Measurements from ENCODE around the gene FHL2. TPM values are rescaled to one million over a fixed set of nuclear protein-coding genes. Genes with fewer than 3 reads are reported as not detected.
"Not testable (repeated sequence)": the region's sequence is repeated elsewhere in the genome, so short reads cannot be mapped to it uniquely, and the experiment has no call there.

FHL2 gene
- total RNA-seq, 2 experiments from 2014 or later: 0.41 to 0.42 TPM

GRCh38 chr2:105427485-105427884, 28.6 kb upstream of the FHL2 start:
- H3K4me3 Mint-ChIP-seq: no peak overlapping the region
- no peaks in the 10 kb centered on the region for H3K27me3 Mint-ChIP-seq
- Histone ChIP-seq H3K9me3 (ENCODE audit: control insufficient read depth in 1 of 2, insufficient read depth in 1 of 2, low read length in 2 of 2) (peaks cover 0 to 11% of the 10 kb centered on the region in 2 experiments), H3K4me3 (ENCODE audit: low read length) (no peak overlapping the region), H3K27ac (ENCODE audit: low read depth in 1 of 2, low read length in 2 of 2) (no peak overlapping the region), H3K4me1 (ENCODE audit: insufficient read depth, low read length) (peaks cover 17% of the 10 kb centered on the region), H3K27me3 (ENCODE audit: control insufficient read depth in 1 of 2, insufficient read depth in 2 of 2, low read length in 2 of 2) (no peaks in the 10 kb centered on the region), H3K36me3 (ENCODE audit: insufficient read depth, low read length) (no peaks in the 10 kb centered on the region)
- ATAC-seq (ENCODE audit: poor library complexity) (no peak), DNase-seq (no peak)
- no peaks in the 10 kb centered on the region for H3K9me3 Mint-ChIP-seq
- no peak for TF ChIP-seq CTCF (IDR thresholded peaks at IDR 0.05)
- intact Hi-C loops (cut with DNase I, micrococcal nuclease): no loop called here
- ChIA-PET CTCF (no interaction called here), POLR2A (interaction anchor here (0.7 kb wide), 1 partner anchor 11 kb away, joined by 3 read pairs; no protein-coding TSS in a partner anchor)
- no peaks in the 10 kb centered on the region for H3K36me3 Mint-ChIP-seq (ENCODE audit: low read depth)
- no peak overlapping the region for H3K27ac Mint-ChIP-seq
- peaks cover 32% of the 10 kb centered on the region for H3K4me1 Mint-ChIP-seq (ENCODE audit: low read depth)

- TF ChIP-seq CTCF (IDR thresholded peaks at IDR 0.05): no peak
- Mint-ChIP-seq H3K9me3 (no peaks in the 10 kb centered on the region), H3K27me3 (no peaks in the 10 kb centered on the region), H3K4me3 (peak overlapping the region; percentile 26), H3K36me3 (ENCODE audit: low read depth) (no peaks in the 10 kb centered on the region), H3K4me1 (ENCODE audit: low read depth) (peaks cover 32% of the 10 kb centered on the region), H3K27ac (peak overlapping the region; percentile 10)
- Histone ChIP-seq H3K27me3 (ENCODE audit: control insufficient read depth in 1 of 2, insufficient read depth in 2 of 2, low read length in 2 of 2) (no peaks in the 10 kb centered on the region), H3K4me1 (ENCODE audit: insufficient read depth, low read length) (peaks cover 17% of the 10 kb centered on the region), H3K27ac (ENCODE audit: low read depth in 1 of 2, low read length in 2 of 2) (no peak overlapping the region), H3K36me3 (ENCODE audit: insufficient read depth, low read length) (no peaks in the 10 kb centered on the region), H3K9me3 (ENCODE audit: control insufficient read depth in 1 of 2, insufficient read depth in 1 of 2, low read length in 2 of 2) (peaks cover 0 to 11% of the 10 kb centered on the region in 2 experiments), H3K4me3 (ENCODE audit: low read length) (no peak overlapping the region)
- POLR2A ChIA-PET: no interaction called here
- ATAC-seq (ENCODE audit: poor library complexity): peak; percentile 54
- CTCF ChIA-PET: no interaction called here
- intact Hi-C loops (cut with DNase I, micrococcal nuclease): no loop called here
- DNase-seq: peak in 3 of 14 experiments; percentile 5 to 31 (median 13)
Observed at GRCh38 chr2:105426626-105427292, 27.9 kb upstream of the FHL2 start.

- Mint-ChIP-seq H3K27me3 (no peaks in the 10 kb centered on the region), H3K36me3 (ENCODE audit: low read depth) (no peaks in the 10 kb centered on the region), H3K9me3 (no peaks in the 10 kb centered on the region), H3K4me3 (peak overlapping the region; percentile 26), H3K4me1 (ENCODE audit: low read depth) (peaks cover 32% of the 10 kb centered on the region), H3K27ac (no peak overlapping the region)
- ChIA-PET POLR2A (no interaction called here), CTCF (no interaction called here)
- Histone ChIP-seq H3K36me3 (ENCODE audit: insufficient read depth, low read length) (no peaks in the 10 kb centered on the region), H3K27me3 (ENCODE audit: control insufficient read depth in 1 of 2, insufficient read depth in 2 of 2, low read length in 2 of 2) (no peaks in the 10 kb centered on the region), H3K4me3 (ENCODE audit: low read length) (no peak overlapping the region), H3K4me1 (ENCODE audit: insufficient read depth, low read length) (peaks cover 17% of the 10 kb centered on the region), H3K27ac (ENCODE audit: low read depth in 1 of 2, low read length in 2 of 2) (no peak overlapping the region), H3K9me3 (ENCODE audit: control insufficient read depth in 1 of 2, insufficient read depth in 1 of 2, low read length in 2 of 2) (peaks cover 0 to 5% of the 10 kb centered on the region in 2 experiments)
- TF ChIP-seq CTCF (IDR thresholded peaks at IDR 0.05): no peak
- ATAC-seq (ENCODE audit: poor library complexity) (no peak), DNase-seq (no peak)
- intact Hi-C loops (cut with DNase I, micrococcal nuclease): no loop called here
Observed at GRCh38 chr2:105425936-105426625, 27.2 kb upstream of the FHL2 start.

GRCh38 chr2:105424836-105425235, 26.0 kb upstream of the FHL2 start:
- intact Hi-C loops (cut with DNase I, micrococcal nuclease); H3K27me3 Mint-ChIP-seq: not testable (repeated sequence)

More at GRCh38 chr2:105424836-105425235, 26.0 kb upstream of the FHL2 start:
- H3K27ac Mint-ChIP-seq; H3K27me3 ChIP-seq (ENCODE audit: control insufficient read depth in 1 of 2, insufficient read depth in 2 of 2, low read length in 2 of 2); ATAC-seq (ENCODE audit: poor library complexity); H3K9me3 Mint-ChIP-seq; H3K36me3 Mint-ChIP-seq (ENCODE audit: low read depth); DNase-seq; CTCF ChIA-PET; POLR2A ChIA-PET; H3K36me3 ChIP-seq (ENCODE audit: insufficient read depth, low read length); H3K4me3 ChIP-seq (ENCODE audit: low read length); H3K27ac ChIP-seq (ENCODE audit: low read depth in 1 of 2, low read length in 2 of 2); H3K4me3 Mint-ChIP-seq: not testable (repeated sequence)
- peaks cover 2 to 11% of the 10 kb centered on the region in 2 experiments for H3K9me3 ChIP-seq (ENCODE audit: control insufficient read depth in 1 of 2, insufficient read depth in 1 of 2, low read length in 2 of 2)
- H3K4me1 ChIP-seq (ENCODE audit: insufficient read depth, low read length): peaks cover 17% of the 10 kb centered on the region
- H3K4me1 Mint-ChIP-seq (ENCODE audit: low read depth): peaks cover 32% of the 10 kb centered on the region
